OCI-LY7 (cell line): ENCODE data around the gene BUD23. TPM values are rescaled to one million over a fixed set of nuclear protein-coding genes. Genes with fewer than 3 reads are reported as not detected.

Experiments
- BruUV-seq: library from RNA; stranded (reverse); fragments of 400-500 nt; replicated peaks from 2 replicates; lab custom pipeline; 2021; lab: Mats Ljungman, UMichigan
- CTCF ChIA-PET: fragments of 300-600 bp; sonication (Branson Sonifier 250); formaldehyde crosslinking; loops from one replicate; lab custom pipeline; 2022; ENCODE audit warnings: antibody characterized with exemption; ENCODE audit not compliant: unreplicated experiment; lab: Charles Lee
- POLR2A ChIA-PET: fragments of 300-600 bp; sonication (Branson Sonifier 250); formaldehyde crosslinking; loops from one replicate; lab custom pipeline; 2022; ENCODE audit warnings: antibody characterized with exemption; lab: Charles Lee
- DNase-seq: peaks from one replicate; pipeline ENCODE4 v3.0.0-alpha.2; 2015; ENCODE audit warnings: low spot score
- H2AFZ ChIP-seq: fragments of 200-600 bp; sonication (generic), shearing (Covaris generic); 2 replicates; pipeline ENCODE4 v1.6.1; 2014; ENCODE audit warnings: mild to moderate bottlenecking, antibody characterized with exemption, low read length, moderate library complexity
- H3K27ac ChIP-seq: fragments of 200-600 bp; sonication (generic); 2 replicates; pipeline ENCODE4 v1.5.1; 2014; ENCODE audit warnings: mixed run types, low read depth, mild to moderate bottlenecking, moderate library complexity, low read length, inconsistent platforms; ENCODE audit not compliant: poor library complexity, severe bottlenecking
- H3K36me3 ChIP-seq: fragments of 200-600 bp; sonication (generic); 2 replicates; pipeline ENCODE4 v1.6.1; 2014; ENCODE audit warnings: mild to moderate bottlenecking, antibody characterized with exemption, low read length, moderate library complexity, mixed read lengths; ENCODE audit not compliant: insufficient read depth
- H3K4me1 ChIP-seq: fragments of 200-600 bp; sonication (generic); 2 replicates; pipeline ENCODE4 v1.5.1; 2014; ENCODE audit warnings: mild to moderate bottlenecking, low read length; ENCODE audit not compliant: insufficient read depth, poor library complexity, severe bottlenecking
- H3K4me2 ChIP-seq: fragments of 200-600 bp; sonication (generic); 2 replicates; pipeline ENCODE4 v1.6.1; 2014; ENCODE audit warnings: mild to moderate bottlenecking, low read length
- H3K4me3 ChIP-seq: fragments of 200-600 bp; sonication (generic); 2 replicates; pipeline ENCODE4 v1.5.1; 2014; ENCODE audit warnings: mild to moderate bottlenecking, low read depth, low read length; ENCODE audit not compliant: poor library complexity, severe bottlenecking
- H3K79me2 ChIP-seq: fragments of 200-600 bp; sonication (generic); 2 replicates; pipeline ENCODE4 v1.6.1; 2016; ENCODE audit warnings: low read depth, mild to moderate bottlenecking, low read length, moderate library complexity, mixed read lengths; ENCODE audit not compliant: insufficient read depth
- H3K9me2 ChIP-seq: fragments of 200-600 bp; sonication (generic); 2 replicates; pipeline ENCODE4 v1.6.1; 2016; ENCODE audit warnings: mild to moderate bottlenecking, low read length, mixed read lengths; ENCODE audit not compliant: insufficient read depth
- H3K9me3 ChIP-seq: fragments of 200-600 bp; sonication (generic); 2 replicates; pipeline ENCODE4 v1.6.1; 2014; ENCODE audit warnings: mild to moderate bottlenecking, mixed run types, low read length, mixed read lengths
- H4K20me1 ChIP-seq: fragments of 200-600 bp; sonication (generic); 2 replicates; pipeline ENCODE4 v1.6.1; 2014; ENCODE audit warnings: mild to moderate bottlenecking, antibody characterized with exemption, low read length, moderate library complexity, mixed read lengths; ENCODE audit not compliant: insufficient read depth
- EZH2phosphoT487 ChIP-seq: fragments of 200-600 bp; sonication (generic); IDR thresholded peaks from 2 replicates; pipeline ENCODE4 v1.6.1; 2018; ENCODE audit warnings: low read depth, borderline replicate concordance, mild to moderate bottlenecking, mixed run types, antibody characterized with exemption, low read length, moderate library complexity, mixed read lengths
- intact Hi-C: fragments of 100-400 bp; cut with micrococcal nuclease; formaldehyde crosslinking; loops from one replicate; pipeline ENCODE4 v1.10.0; 2022; ENCODE audit not compliant: unreplicated experiment
- total RNA-seq, 2 experiments: library from RNA; depleted of rRNA in 1 of 2; stranded (reverse); fragments of >200 nt in 1 of 2; shearing (Covaris generic) in 1 of 2; gene quantifications; 2 replicates each; pipeline ENCODE4 v1.2.3, GENCODE V29; 2014 to 2022
- TF ChIP-seq, protein P1 (sequence below): fragments of 200-600 bp; sonication (generic); conservative IDR thresholded peaks from 2 replicates; pipeline ENCODE4 v1.5.1; 2014; ENCODE audit warnings: mild to moderate bottlenecking, antibody characterized with exemption, low read length, moderate library complexity, mixed read lengths

Gene BUD23
- total RNA-seq, 2 experiments from 2014 or later: 58.1 to 91.1 TPM

DNA sequence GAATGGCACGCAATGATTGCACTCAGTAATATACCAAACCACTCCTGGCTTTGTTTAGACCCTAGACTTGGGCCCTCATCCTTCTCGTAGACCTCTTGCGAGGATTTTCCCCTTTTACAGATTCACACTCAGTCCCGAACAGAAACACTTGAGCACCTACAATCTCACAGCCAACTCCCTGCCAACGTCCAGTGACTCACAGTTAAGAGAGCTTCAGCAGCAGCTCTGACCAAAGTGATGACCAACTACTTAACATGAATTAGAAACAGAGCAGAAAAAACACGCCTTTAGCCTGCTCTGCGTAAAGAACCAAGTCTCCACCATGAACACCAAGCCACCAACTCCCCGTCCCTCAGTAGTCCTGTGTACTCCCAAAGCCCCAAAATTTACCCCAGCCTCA is 2.4 kb upstream of the BUD23 start:
- BruUV-seq: no TSS peak
- DNase-seq: no peak
- Histone ChIP-seq H3K4me3 (peak overlapping the region; percentile 85), H3K36me3 (peaks cover 25% of the 10 kb centered on the region), H3K79me2 (peaks cover 57% of the 10 kb centered on the region), H3K4me2 (peak overlapping the region; percentile 85), H3K4me1 (peaks cover 32% of the 10 kb centered on the region), H4K20me1 (0 out of 2 replicates have a peak, but pooled peaks cover 8% of the 10 kb centered on the region), H3K9me3 (no peaks in the 10 kb centered on the region), H2AFZ (no peak overlapping the region), H3K27ac (no peak overlapping the region), H3K9me2 (no peaks in the 10 kb centered on the region)
- no peak for TF ChIP-seq EZH2phosphoT487
- TF ChIP-seq, protein P1, sequence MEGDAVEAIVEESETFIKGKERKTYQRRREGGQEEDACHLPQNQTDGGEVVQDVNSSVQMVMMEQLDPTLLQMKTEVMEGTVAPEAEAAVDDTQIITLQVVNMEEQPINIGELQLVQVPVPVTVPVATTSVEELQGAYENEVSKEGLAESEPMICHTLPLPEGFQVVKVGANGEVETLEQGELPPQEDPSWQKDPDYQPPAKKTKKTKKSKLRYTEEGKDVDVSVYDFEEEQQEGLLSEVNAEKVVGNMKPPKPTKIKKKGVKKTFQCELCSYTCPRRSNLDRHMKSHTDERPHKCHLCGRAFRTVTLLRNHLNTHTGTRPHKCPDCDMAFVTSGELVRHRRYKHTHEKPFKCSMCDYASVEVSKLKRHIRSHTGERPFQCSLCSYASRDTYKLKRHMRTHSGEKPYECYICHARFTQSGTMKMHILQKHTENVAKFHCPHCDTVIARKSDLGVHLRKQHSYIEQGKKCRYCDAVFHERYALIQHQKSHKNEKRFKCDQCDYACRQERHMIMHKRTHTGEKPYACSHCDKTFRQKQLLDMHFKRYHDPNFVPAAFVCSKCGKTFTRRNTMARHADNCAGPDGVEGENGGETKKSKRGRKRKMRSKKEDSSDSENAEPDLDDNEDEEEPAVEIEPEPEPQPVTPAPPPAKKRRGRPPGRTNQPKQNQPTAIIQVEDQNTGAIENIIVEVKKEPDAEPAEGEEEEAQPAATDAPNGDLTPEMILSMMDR: no peak
- intact Hi-C loops: no loop called here
- POLR2A ChIA-PET: no interaction called here
- CTCF ChIA-PET: no interaction called here

DNA sequence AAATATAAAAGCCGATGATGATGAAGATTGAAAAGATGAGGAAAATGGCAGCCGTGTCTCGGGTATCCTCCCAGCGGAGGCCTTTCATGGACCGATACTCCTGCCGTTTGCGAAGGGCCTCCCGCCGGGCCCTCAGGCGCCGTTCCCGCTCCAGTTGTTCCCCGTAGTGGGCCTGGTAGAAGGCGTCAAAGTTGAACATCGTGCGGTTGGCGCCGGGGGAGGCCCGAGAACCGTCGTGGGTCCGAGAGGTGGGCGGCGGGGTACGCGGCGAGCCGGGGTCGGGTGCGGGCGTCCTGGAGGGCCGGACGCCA is 697 bp upstream of the BUD23 start:
- no peaks in the 10 kb centered on the region for H3K9me2 ChIP-seq
- peak overlapping the region; percentile 73; the same call in 1 of the 2 replicates for H2AFZ ChIP-seq
- H3K79me2 ChIP-seq: peaks cover 65% of the 10 kb centered on the region
- no peak for DNase-seq
- H3K36me3 ChIP-seq: peaks cover 41% of the 10 kb centered on the region
- no TSS peak for BruUV-seq
- H3K4me1 ChIP-seq: peaks cover 32% of the 10 kb centered on the region
- H3K4me3 ChIP-seq: peak overlapping the region; percentile 85
- intact Hi-C loops: loop anchor here (1.0 to 2.0 kb wide), 3 partner anchors 14 to 156 kb away; no protein-coding TSS in a partner anchor
- TF ChIP-seq EZH2phosphoT487: no peak
- TF ChIP-seq, protein P1: no peak
- ChIA-PET POLR2A (no interaction called here), CTCF (no interaction called here)
- 0 out of 2 replicates have a peak, but pooled peaks cover 8% of the 10 kb centered on the region for H4K20me1 ChIP-seq
- H3K27ac ChIP-seq: peak overlapping the region; percentile 35
- H3K9me3 ChIP-seq: no peaks in the 10 kb centered on the region
- peak overlapping the region; percentile 85 for H3K4me2 ChIP-seq

DNA sequence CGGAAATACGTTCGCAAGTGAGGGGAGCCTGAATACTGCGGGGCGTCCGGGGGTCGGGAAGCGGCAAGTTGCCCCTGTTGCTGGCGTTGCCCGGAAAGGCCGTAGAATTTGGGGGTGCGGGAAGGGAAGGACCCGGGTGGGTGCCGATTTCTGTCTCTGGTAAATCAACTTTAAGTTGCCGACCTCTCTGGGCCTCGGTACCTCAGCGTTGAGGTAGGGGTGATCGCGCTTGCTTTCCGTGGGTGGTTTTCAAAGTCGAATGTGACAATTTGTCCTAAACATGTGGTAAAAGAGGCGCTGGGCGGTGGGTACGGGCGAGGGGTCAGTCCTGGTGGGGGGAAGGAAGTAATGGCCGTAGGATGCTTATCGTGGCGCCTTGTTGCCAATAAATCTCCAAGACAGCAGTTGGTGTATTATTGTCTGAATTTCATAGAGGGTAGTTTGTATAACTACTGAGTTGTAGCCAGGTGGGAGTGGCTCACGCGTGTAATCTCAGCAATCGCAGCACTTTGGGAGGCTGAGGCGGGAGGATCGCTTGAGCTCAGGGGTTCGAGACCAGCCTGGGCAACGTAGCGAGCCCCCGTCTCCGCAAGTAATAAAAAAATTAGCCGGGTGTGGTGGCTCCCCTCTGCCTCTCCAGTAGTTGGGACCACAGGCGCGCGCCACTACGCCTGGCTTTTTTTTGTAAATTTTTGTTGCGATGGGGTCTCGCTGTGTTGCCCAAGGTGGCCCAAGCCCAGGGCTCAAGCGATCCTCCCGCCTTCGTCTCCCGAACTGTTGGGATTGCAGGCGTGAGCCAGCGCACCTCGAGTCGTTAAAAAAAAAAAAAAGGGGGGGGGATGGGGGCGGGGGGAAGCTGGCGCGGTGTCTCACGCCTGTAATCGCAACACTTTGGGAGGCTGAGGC is 644 bp downstream of the BUD23 start:
- DNase-seq: no peak
- no peak for TF ChIP-seq EZH2phosphoT487
- TF ChIP-seq, protein P1: no peak
- peaks cover 32% of the 10 kb centered on the region for H3K4me1 ChIP-seq
- H3K27ac ChIP-seq: peak overlapping the region; percentile 39
- peak overlapping the region; percentile 85 for H3K4me3 ChIP-seq
- intact Hi-C loops: loop anchor here (1.0 to 2.0 kb wide), 3 partner anchors 16 to 157 kb away; no protein-coding TSS in a partner anchor
- CTCF ChIA-PET: no interaction called here
- BruUV-seq: TSS peak; percentile 81
- no peaks in the 10 kb centered on the region for H3K9me2 ChIP-seq
- peak overlapping the region; percentile 82 for H2AFZ ChIP-seq
- POLR2A ChIA-PET: interaction anchor here (0.7 to 1.4 kb wide), 3 partner anchors 14 to 29 kb away, joined by 3 read pairs; no protein-coding TSS in a partner anchor
- H3K79me2 ChIP-seq: peaks cover 65% of the 10 kb centered on the region
- 0 out of 2 replicates have a peak, but pooled peaks cover 8% of the 10 kb centered on the region for H4K20me1 ChIP-seq
- peaks cover 44% of the 10 kb centered on the region for H3K36me3 ChIP-seq
- peak overlapping the region; percentile 90 for H3K4me2 ChIP-seq
- H3K9me3 ChIP-seq: no peaks in the 10 kb centered on the region
